ENCODE data around the gene SLC35F3. TPM values are rescaled to one million over a fixed set of nuclear protein-coding genes. Genes with fewer than 3 reads are reported as not detected.

Gene SLC35F3
- total RNA-seq, 1 donor from 2014 or later, result 0.57 TPM

GRCh38 chr1:234201600-234201999, 297.1 kb downstream of the SLC35F3 start:
- FAIRE-seq, result no peak

GRCh38 chr1:234205966-234206365, 301.5 kb downstream of the SLC35F3 start:
- no peaks in the 10 kb centered on the region for H3K79me2 ChIP-seq (ENCODE audit: insufficient read depth, low read length)
- H3K27ac ChIP-seq (ENCODE audit: low read depth, low read length), result no peak overlapping the region
- H3K4me2 ChIP-seq (ENCODE audit: low read length), result no peak overlapping the region
- Mint-ChIP-seq H3K9me3 (ENCODE audit: unreplicated experiment) (peaks cover 3% of the 10 kb centered on the region), H3K36me3 (ENCODE audit: low read depth, unreplicated experiment) (peaks cover 2% of the 10 kb centered on the region), H3K27ac (ENCODE audit: unreplicated experiment) (no peak overlapping the region), H3K27me3 (ENCODE audit: low read depth, unreplicated experiment) (no peaks in the 10 kb centered on the region), H3K4me3 (ENCODE audit: unreplicated experiment) (no peak overlapping the region), H3K4me1 (ENCODE audit: low read depth, unreplicated experiment) (peaks cover 11% of the 10 kb centered on the region)
- H3K9me3 ChIP-seq (ENCODE audit: insufficient read depth, low read depth, low read length), result no peaks in the 10 kb centered on the region
- H3K36me3 ChIP-seq (ENCODE audit: insufficient read depth, low read length), result no peaks in the 10 kb centered on the region
- FAIRE-seq (no peak), DNase-seq (ENCODE audit: low read depth) (no peak)
- TF ChIP-seq EZH2 (IDR thresholded peaks at IDR 0.05; ENCODE audit: insufficient read depth, low read length) (no peak), CTCF (IDR thresholded peaks at IDR 0.05; ENCODE audit: insufficient read depth, low read depth, low read length) (no peak)
- peaks cover 13% of the 10 kb centered on the region for H3K4me1 ChIP-seq (ENCODE audit: insufficient read depth, low read length)
- no peak overlapping the region for H2AFZ ChIP-seq (ENCODE audit: low read depth, low read length)
- H3K4me3 ChIP-seq (ENCODE audit: insufficient read depth, low read depth, low read length), result no peak overlapping the region
- H4K20me1 ChIP-seq (ENCODE audit: insufficient read depth, low read length), result no peaks in the 10 kb centered on the region
- no peaks in the 10 kb centered on the region for H3K27me3 ChIP-seq (ENCODE audit: insufficient read depth, low read length)
- no peak overlapping the region for H3K9ac ChIP-seq (ENCODE audit: low read length)

More at GRCh38 chr1:234201600-234201999, 297.1 kb downstream of the SLC35F3 start:
- peaks cover 2% of the 10 kb centered on the region for H3K4me1 Mint-ChIP-seq (ENCODE audit: low read depth, unreplicated experiment)
- no peaks in the 10 kb centered on the region for H4K20me1 ChIP-seq (ENCODE audit: insufficient read depth, low read length)
- no peaks in the 10 kb centered on the region for H3K27me3 ChIP-seq (ENCODE audit: insufficient read depth, low read length)
- no peaks in the 10 kb centered on the region for H3K36me3 ChIP-seq (ENCODE audit: insufficient read depth, low read length)
- no peak overlapping the region for H3K4me2 ChIP-seq (ENCODE audit: low read length)
- no peak for TF ChIP-seq EZH2 (IDR thresholded peaks at IDR 0.05; ENCODE audit: insufficient read depth, low read length)
- no peaks in the 10 kb centered on the region for H3K27me3 Mint-ChIP-seq (ENCODE audit: low read depth, unreplicated experiment)
- H3K36me3 Mint-ChIP-seq (ENCODE audit: low read depth, unreplicated experiment), result no peaks in the 10 kb centered on the region
- no peak overlapping the region for H3K27ac ChIP-seq (ENCODE audit: low read depth, low read length)
- no peak overlapping the region for H3K27ac Mint-ChIP-seq (ENCODE audit: unreplicated experiment)
- no peaks in the 10 kb centered on the region for H3K79me2 ChIP-seq (ENCODE audit: insufficient read depth, low read length)
- peaks cover 2% of the 10 kb centered on the region for H3K4me1 ChIP-seq (ENCODE audit: insufficient read depth, low read length)
- no peak overlapping the region for H3K4me3 ChIP-seq (ENCODE audit: insufficient read depth, low read depth, low read length)
- no peak overlapping the region for H2AFZ ChIP-seq (ENCODE audit: low read depth, low read length)
- H3K9ac ChIP-seq (ENCODE audit: low read length), result no peak overlapping the region
- no peak overlapping the region for H3K4me3 Mint-ChIP-seq (ENCODE audit: unreplicated experiment)
- peaks cover 6% of the 10 kb centered on the region for H3K9me3 Mint-ChIP-seq (ENCODE audit: unreplicated experiment)
- no peaks in the 10 kb centered on the region for H3K9me3 ChIP-seq (ENCODE audit: insufficient read depth, low read depth, low read length)
- DNase-seq (ENCODE audit: low read depth), result no peak

GRCh38 chr1:234206651-234207284, 302.3 kb downstream of the SLC35F3 start:
- Histone ChIP-seq H3K27me3 (ENCODE audit: insufficient read depth, low read length) (no peaks in the 10 kb centered on the region), H3K4me1 (ENCODE audit: insufficient read depth, low read length) (peaks cover 13% of the 10 kb centered on the region), H3K4me2 (ENCODE audit: low read length) (peak overlapping the region; percentile 62), H2AFZ (ENCODE audit: low read depth, low read length) (no peak overlapping the region), H3K79me2 (ENCODE audit: insufficient read depth, low read length) (no peaks in the 10 kb centered on the region), H3K4me3 (ENCODE audit: insufficient read depth, low read depth, low read length) (no peak overlapping the region), H3K36me3 (ENCODE audit: insufficient read depth, low read length) (no peaks in the 10 kb centered on the region), H3K27ac (ENCODE audit: low read depth, low read length) (no peak overlapping the region), H3K9me3 (ENCODE audit: insufficient read depth, low read depth, low read length) (no peaks in the 10 kb centered on the region), H4K20me1 (ENCODE audit: insufficient read depth, low read length) (no peaks in the 10 kb centered on the region), H3K9ac (ENCODE audit: low read length) (no peak overlapping the region)
- H3K36me3 Mint-ChIP-seq (ENCODE audit: low read depth, unreplicated experiment), result peaks cover 2% of the 10 kb centered on the region
- H3K27me3 Mint-ChIP-seq (ENCODE audit: low read depth, unreplicated experiment), result no peaks in the 10 kb centered on the region
- H3K4me1 Mint-ChIP-seq (ENCODE audit: low read depth, unreplicated experiment), result peaks cover 11% of the 10 kb centered on the region
- DNase-seq (ENCODE audit: low read depth) (peak; percentile 94), FAIRE-seq (peak; percentile 75)
- H3K27ac Mint-ChIP-seq (ENCODE audit: unreplicated experiment), result peak overlapping the region; percentile 62
- H3K4me3 Mint-ChIP-seq (ENCODE audit: unreplicated experiment), result no peak overlapping the region
- TF ChIP-seq CTCF (IDR thresholded peaks at IDR 0.05; ENCODE audit: insufficient read depth, low read depth, low read length) (no peak), EZH2 (IDR thresholded peaks at IDR 0.05; ENCODE audit: insufficient read depth, low read length) (no peak)
- peaks cover 3% of the 10 kb centered on the region for H3K9me3 Mint-ChIP-seq (ENCODE audit: unreplicated experiment)

All from astrocyte (in vitro differentiated cells and primary cell).